Skin epidermis (tissue), 12 donors: ENCODE measurements around the gene SORCS2.

Experiments
- H3K27ac ChIP-seq, 21 experiments: fragments of 200-600 bp; sonication (generic) in 11 of 21; one replicate each; pipeline ENCODE4 v1.5.0; 2020; ENCODE audit warnings: mild to moderate bottlenecking in 3 of 21, inconsistent platforms in 2 of 21, moderate library complexity in 2 of 21
- H3K4me3 ChIP-seq, 7 experiments: fragments of 200-600 bp; sonication (generic) in 2 of 7; one replicate each; pipeline ENCODE4 v1.5.0; 2020; ENCODE audit warnings: inconsistent platforms in 2 of 7, mild to moderate bottlenecking in 2 of 7, moderate library complexity in 1 of 7

The SORCS2 gene

DNA sequence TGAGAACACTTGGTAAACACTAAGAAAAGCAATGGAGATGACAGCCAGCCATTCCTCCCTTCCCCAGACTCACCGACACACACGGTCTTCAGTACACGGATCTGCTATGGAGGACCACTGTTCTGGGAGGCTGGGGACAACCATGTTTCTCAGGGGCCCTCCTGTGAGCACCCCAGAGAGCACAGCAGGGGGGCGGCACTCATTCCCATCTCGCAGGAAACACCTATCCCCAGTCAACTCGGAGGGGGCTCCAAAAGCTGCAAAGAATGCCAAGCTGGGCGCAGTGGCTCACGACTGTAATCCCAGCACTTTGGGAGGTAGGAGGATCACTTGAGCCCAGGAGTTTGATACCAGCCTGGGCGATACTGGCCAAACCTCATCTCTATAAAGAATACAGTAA lies 575.2 kb downstream of the SORCS2 start:
- H3K27ac ChIP-seq, result no peak overlapping the region

DNA sequence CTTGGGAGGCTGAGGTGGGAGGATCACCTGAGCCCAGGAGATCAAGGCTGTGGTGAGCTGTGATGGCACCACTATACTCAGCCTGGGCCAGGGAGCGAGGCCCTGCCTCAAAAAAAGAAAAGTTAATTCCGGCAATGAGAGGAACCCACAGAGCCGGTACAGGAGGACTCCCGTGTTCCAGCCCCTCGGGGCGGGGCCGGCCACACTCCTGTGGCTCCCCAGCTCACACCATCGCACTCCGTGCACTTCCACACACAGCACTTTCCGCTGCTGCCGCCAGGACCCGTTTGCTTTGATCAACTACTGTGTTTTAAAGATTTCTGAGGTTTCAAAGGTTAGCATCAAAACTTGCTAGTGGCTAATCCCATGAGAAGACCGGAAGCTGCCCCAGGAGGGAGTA lies 575.6 kb downstream of the SORCS2 start:
- Histone ChIP-seq H3K27ac (no peak overlapping the region), H3K4me3 (no peak overlapping the region)

More for the DNA sequence above, 575.2 kb downstream of the SORCS2 start:
- no peak overlapping the region for H3K4me3 ChIP-seq

DNA sequence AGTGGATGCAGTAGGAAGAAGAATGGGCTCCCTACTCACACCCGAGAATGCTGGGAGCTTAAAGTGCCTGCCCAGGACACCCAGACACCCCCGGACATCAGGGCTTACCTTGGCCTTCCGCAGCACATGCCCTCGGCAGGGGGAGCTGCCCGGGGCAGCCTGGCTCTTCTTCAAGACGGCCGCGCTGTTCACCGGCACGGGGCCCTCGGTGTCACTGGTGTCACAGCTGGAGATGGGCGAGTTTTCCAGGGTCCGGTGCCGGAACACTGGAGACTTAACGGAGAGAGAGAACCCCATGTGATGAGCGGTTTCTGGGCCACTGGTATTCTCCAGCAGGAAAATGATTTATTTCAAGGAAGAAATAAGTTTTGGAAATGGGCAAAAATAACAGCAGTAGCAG lies 576.4 kb downstream of the SORCS2 start:
- H3K27ac ChIP-seq, result no peak overlapping the region
- H3K4me3 ChIP-seq, result no peak overlapping the region

DNA sequence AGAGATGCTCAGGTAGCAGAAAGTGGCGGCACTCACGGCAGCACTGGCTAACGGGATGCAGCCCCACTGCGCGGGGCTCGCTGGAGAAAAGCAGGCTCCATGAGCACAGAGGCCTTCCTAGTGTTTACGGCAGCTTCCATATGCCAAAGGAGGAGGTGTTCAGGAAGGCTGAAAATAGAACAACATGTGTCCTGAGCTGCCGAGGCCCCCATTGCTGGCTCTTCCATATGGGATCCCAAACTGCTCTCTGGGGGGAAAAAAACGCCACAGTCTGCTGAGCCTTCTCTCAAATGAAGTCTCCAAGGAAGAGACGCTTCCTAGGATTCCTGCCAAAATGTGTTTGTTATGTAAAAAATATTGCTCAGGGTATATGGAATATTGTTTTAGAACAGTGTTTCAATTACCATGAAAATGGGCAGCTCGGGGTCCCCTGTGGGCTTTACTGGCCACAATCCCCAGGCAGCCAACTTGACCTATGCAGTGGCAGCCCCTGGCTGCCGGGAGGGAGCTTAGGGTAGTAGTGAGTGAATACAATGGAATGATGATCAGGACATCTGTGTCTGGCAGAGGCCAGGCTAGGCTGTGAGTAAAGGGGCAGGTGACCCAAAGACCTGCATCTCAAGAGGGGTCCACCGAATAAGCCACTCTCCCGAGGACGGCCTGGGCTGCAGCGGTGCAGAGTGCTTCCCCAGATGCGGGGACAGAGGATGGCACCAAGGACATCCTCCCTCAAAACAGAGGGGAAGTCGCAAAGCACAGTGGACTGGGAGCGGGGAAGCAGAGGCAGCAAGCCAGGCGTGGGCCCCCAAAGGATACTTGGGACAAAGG lies 577.3 kb downstream of the SORCS2 start:
- H3K4me3 ChIP-seq, result no peak overlapping the region
- H3K27ac ChIP-seq, result no peak overlapping the region

DNA sequence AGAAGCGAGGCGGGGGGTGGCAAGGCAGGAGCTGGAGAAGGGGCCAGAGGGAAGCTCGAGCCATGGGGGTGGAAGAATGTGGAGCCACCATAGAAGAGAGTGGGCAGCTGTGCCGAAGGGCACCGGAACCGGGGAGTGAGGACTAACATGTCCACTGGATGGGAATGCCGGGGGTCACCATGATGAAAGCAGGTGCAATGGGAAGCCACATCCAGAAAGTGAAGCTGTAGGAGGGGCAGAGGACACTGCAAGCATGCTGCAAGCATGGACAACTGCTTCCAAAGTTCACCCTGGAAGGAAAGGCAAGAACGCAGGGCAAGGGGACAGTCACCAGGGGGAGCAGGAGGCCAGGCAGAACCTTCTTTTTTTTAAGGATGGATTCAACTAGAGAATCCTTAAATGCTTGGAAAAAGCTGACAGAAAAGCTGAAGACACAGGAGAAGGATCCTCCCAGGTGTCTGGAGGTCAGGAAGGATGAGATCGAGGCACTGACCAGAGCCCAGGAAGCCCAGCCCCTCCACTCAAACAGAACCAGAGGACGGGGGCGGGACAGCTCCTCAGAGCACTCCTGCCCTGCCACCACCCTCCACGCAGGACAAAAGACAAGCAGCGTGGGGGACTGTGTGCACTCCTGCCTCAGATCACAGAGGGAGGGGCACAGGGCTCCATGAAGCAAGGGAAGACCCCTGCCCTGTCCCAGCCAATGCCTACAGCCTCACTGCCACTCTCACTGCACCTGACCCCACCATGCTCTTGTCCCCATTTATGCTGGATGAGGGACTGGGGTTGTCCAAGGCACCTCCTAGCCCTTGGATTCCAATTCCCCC lies 578.1 kb downstream of the SORCS2 start:
- Histone ChIP-seq H3K4me3 (no peak overlapping the region), H3K27ac (no peak overlapping the region)

DNA sequence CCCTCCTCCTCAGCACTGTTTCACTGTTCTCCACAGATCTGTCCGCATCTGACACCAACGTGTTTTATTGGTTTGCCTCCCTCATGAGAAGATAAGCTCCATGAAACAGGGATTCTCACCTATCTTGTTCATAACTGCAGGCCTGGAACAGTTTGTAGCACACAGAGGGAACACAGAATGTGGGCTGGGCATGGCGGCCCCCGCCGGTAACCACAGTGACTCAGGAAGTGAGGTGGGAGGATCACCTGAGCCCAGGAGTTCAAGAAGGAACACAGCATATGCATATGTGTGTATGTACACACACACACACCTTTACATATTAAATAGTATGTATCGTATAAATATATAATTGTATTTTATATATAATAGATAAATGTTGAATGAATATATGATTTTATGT lies 578.7 kb downstream of the SORCS2 start:
- Histone ChIP-seq H3K27ac (no peak overlapping the region), H3K4me3 (no peak overlapping the region)

DNA sequence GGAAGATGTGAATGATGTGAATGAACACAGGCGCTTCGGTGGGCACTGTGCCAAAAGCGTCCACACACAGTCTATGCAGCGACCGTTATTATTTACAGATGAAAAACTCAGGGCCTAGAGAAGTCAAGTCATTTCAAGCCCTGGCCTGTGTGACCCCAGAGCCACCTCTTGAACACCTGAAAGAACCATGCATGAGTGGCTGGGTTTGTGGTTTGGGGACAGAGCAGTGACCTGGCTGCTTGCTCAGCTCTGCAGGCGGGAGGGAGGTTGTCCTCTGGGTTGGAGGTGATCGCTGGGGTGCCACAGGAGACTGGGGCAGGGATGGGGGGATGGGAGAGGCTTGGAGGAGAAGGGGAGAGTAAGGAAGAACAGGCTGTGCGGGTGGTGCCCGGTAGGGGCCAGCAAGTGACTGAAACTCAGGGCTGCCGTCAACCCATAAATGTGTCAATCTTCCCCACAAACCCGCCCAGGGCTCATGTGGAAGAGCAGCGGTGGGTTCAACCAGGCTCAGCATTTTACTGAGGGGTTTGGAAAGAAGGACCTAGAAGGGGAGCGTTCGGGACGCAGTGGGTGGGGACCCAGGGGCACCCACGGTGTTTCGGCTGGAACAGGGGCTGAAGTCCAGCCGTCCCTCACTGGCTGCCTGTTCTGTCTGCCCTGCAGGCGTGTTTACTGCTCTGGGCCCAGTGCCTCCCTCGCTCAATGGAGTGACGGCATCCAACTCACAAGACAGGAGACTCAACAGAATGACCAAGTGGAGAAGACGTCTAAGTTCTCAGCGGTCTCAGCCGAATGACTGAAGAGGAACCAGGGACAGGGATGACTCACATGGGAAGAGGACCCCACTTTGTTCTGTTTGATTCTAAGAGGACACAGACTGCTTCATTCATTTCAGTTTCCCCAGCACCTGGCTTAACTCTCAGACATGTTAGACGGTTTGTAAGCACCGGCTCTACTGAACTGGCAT lies 579.5 kb downstream of the SORCS2 start:
- no peak overlapping the region for H3K4me3 ChIP-seq
- H3K27ac ChIP-seq, result no peak overlapping the region

DNA sequence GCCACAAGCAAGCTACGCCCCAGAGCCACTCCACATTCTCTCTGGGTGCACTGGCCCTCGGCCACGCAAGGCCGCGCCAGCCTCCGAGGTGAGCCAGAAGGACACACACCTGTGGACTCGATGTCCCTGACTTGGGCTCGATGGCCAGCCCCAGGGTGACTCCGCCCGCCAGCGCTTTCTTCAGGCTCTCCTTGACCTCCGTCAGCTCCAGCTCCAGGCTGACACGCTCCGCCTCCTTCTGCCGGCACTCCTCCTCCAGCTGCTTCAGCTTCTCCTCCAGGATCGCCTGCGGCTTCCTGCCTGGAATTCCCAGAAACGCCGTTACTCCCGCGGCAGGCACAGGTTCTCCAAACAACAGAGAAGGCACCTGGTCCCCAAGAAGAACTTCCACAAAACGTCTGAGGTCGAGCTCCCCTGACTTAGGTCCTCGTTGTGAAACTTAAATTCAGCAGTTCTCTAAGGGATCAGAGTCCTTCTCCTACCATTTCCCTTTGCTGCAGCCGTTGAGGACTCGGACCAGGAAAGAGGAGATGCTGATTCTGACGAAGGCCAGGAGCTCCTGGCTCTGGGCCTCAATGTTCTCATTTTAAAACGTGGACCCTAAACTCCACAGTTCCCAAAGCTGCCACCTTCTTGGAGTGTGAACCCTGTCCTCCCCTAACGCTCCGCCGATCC lies 580.5 kb downstream of the SORCS2 start:
- no peak overlapping the region for H3K27ac ChIP-seq
- H3K4me3 ChIP-seq, result no peak overlapping the region

DNA sequence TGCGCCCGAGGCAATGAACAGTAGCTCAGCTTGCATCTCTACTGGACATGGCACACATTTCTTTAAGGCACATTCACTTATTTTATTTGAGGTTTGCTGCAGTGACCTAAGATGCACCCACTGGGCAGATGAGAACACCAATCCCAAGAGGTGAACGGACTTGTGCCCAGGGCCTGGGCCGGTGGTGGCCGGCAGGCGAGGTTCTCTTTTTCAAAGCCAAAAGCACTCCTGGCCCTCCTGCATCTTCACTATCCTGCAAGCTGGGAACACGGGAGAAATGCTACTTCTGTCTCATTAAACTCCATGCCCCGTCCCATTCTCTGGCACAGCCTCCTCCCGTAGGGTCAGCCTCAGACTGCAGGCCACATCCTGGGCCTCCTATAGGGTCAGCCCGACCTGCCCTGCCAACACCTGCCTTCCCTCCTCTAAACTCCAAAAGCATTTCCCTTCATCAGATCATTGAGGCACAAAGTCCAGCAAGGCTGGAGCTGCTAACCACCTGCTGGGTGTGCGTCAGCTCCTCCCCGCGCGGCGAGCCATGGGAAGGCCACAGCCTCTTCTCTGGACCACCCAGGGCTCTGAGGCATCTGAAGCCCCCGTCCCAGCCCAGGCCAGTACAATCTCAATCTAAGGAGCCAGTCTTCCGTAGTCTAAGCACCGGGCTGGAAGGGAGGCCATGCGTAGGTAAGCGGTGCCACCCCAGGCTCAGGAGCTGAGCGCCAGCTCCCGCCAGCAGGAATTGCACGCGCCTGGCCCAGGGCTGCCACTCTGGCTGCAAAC lies 581.3 kb downstream of the SORCS2 start:
- Histone ChIP-seq H3K4me3 (no peak overlapping the region), H3K27ac (no peak overlapping the region)

DNA sequence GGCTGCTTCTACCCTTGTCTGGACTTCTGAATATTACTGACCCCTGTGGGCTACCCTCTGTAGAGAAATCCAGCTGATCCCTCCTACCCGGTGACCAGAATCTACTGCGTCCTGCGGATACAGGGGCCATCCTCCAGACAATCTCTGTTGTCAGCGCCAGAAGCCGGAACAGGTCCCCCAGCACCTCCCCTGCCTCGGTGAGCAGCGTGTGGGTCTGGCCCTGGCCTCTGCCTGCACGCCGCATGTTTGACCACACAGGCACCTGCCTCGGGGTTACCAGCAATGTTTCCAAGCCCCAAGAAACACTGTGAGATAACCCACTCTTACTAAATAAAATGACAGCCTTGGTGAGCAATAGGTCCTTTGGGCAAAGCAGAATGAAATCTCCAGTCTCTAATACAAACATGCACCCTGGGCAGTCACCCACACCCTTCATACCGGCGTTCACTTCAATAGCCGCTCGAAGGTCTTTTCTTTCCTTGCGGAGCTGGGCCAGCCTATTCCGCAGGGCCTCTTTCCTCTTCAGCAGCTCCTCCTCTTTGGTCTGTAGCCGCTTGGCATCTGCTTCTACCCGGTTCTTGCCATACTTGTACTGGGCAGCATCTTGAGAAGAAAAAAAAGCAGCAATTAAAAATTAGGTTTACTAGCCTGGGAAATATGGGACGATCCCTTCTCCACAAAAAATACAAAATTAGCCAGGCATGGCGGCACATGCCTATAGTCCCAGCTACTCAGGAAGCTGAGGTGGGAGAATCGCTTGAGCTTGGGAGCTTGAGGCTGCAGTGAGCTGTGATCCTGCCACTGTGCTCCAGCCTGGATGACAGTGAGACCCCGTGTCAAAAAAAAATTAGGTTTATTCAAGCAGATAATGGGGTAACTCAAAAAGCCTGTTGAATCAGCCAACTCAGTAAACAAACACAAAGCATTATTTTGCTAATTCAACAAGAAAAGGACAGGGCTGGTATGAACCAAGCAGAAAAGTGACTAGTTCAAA lies 582.3 kb downstream of the SORCS2 start:
- no peak overlapping the region for H3K4me3 ChIP-seq
- no peak overlapping the region for H3K27ac ChIP-seq

DNA sequence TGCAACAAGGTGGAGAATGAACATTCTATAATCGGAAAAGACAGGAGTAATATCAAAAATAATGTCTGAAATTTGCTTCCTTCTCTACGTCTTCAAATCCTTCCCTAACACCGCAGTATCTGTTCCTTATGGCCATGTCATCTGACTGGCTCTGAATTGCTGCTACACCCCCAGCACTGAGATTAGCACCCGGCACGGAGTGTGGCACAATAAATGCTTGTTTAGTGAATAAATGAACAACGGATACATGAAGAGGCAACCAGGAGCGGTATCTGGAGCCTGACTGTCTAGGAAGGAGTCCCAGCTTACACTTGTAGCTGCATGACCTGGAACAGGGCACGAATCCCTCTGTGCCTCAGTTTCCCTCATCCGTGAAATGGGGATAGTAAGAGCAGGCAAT lies 583.1 kb downstream of the SORCS2 start:
- H3K4me3 ChIP-seq, result no peak overlapping the region
- no peak overlapping the region for H3K27ac ChIP-seq

DNA sequence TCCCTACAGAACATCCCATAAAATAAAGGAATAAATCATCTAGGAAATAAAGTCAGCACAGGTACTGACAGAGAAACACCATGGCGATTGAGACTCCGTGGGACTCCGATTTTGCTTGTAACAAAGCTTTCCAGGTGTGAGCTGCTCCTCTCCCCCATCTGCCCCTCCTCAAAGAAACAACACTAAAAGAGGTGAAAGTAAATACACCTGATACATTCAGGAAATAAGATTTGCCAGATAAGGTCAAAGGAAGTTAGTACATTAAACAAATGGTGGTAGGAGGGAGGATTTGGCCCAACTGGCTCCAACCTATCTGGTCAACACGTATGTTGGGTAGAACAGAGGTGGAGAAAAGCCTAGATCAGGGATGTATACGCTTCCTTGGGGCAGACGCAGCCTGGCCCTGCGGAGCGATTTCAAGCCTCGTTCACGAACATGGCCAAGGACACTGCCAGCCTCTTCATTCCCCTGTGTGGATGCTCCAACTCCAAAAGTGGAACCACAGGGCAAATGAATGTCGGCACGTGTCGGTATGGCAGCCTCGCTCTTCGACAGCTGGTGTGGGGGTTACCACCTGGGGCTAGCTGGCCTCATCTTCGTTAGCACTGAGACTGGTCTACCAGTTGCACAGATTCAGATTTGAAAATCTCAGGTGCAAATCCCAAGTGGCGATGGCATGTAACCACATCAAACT lies 584.8 kb downstream of the SORCS2 start:
- H3K27ac ChIP-seq, result no peak overlapping the region
- no peak overlapping the region for H3K4me3 ChIP-seq

DNA sequence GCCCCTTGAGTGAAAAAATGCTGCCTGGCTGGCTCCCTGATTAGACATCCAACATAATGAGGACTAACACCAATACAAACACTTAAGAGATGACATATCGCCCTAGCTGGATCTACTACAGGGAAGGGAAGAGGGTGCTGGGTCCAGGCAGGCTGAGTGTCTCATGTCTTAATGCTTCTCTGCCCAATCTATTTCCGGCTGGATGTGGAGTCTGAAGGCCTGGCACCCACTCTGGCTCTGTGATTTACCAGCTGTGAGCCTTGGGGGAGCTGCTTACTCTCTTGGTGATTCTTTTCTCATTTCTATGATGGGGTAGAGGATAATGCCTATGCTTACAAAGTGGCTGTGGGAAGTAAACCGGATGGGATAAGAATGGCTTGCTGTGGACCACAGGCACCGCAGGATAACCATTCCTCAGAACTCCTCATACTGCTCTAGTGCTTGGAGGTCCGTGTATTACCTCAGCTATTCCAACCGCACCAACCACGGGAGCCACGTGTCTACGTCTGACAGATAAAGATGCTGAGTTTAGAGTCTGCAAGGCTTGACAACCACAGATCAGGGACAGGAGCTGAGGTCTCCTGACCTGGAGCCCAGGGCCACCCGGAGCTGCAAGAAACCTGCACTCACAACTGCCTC lies 585.7 kb downstream of the SORCS2 start:
- no peak overlapping the region for H3K4me3 ChIP-seq
- no peak overlapping the region for H3K27ac ChIP-seq

DNA sequence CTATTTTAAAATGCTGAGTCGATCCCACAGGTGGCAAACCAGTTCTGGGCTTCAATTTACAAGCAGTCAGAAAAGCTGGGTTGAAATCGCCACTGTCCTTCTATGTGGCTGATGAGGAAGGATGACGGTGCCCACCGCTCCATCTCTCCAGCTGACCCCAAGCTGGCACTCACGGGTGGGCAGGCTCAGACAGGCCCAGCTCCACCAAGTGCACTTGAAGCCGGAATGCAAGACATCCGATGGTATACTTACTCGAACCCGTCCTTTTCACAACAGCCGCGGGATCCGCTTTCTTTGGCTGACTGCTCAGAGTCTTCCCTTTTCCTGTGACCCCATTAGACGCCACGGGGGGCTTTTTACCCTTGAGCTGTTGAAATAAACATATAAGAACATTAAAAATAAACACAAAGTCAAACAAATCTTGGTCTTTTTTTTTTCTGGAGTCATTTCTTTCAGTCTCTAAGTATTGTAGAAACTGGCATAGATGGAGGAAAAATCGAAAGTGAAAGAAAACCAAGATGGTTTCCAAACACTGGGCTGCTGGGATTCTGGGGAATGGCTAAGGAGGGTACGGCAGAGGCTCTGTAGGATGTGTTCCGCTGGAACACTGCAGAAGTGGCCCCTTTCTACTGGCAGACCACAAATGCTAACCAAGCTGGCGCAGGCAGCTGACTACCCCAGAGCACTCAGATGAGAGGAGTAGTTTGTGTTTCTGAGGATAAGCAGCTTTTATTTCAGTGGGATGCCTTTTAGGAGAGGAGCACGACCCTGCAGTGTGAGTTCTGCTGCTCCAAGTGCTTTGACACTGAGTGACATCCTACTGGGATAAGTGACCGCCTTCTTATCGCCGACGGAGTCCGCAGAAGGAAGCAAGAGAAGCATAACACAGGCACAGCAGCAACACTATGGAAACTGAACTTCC lies 586.4 kb downstream of the SORCS2 start:
- Histone ChIP-seq H3K4me3 (no peak overlapping the region), H3K27ac (peak overlapping the region in 2 of 21 experiments; percentile 19 to 28)

DNA sequence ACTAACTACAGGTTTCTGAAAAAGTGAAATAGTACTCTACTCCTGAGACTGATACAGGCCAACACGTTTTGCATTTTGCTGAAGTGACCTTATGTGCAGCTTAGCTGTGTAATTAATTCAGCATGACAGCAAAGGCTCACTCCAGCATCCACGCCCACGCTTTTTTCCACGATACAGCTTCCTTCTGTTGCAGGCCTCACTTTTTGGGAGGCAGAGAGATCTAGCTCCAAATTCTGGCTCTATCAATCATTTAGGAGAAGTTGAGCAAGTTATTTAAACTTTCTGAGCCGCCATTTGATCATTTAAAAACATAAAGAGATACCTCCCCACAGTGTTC lies 587.1 kb downstream of the SORCS2 start:
- H3K4me3 ChIP-seq, result no peak overlapping the region
- H3K27ac ChIP-seq, result peak overlapping the region in 3 of 21 experiments; percentile 19 to 55 (median 28)
